ENCODE data around the gene CTCFL. TPM values are rescaled to one million over a fixed set of nuclear protein-coding genes. Genes with fewer than 3 reads are reported as not detected.

CTCFL gene
- total and polyA plus RNA-seq, 2 donors (not counting 3 experiments of a cell fraction or from before 2014, with no cell fraction given), result not detected

GRCh38 chr20:57527728-57528127 lies 2.8 kb upstream of the CTCFL start:
- no peak overlapping the region for H2AFZ ChIP-seq (ENCODE audit: low read depth, low read length)
- no peaks in the 10 kb centered on the region for H3K9me1 ChIP-seq (replicated peaks; ENCODE audit: control insufficient read depth, extremely low read depth, insufficient read depth, low read length)
- intact Hi-C loops (cut with micrococcal nuclease) (no loop called here), dilution Hi-C loops (cut with MboI; ENCODE audit: extremely low pct_ligation_motif_present, low sequenced_read_pairs) (no loop called here)
- H3K4me3 ChIP-seq (replicated peaks in 1 of 3; ENCODE audit: insufficient read depth in 1 of 3, low read depth in 1 of 3, low read length in 3 of 3), result no peak overlapping the region
- ChIA-PET CTCF (interaction anchor here (0.5 to 1.2 kb wide), 3 partner anchors 13 to 68 kb away, joined by 3 read pairs; no protein-coding TSS in a partner anchor), POLR2A (no interaction called here)
- no peaks in the 10 kb centered on the region for H3K4me1 ChIP-seq (ENCODE audit: control insufficient read depth, extremely low read depth, insufficient read depth, low read length)
- H3K9me3 ChIP-seq (replicated peaks; ENCODE audit: control insufficient read depth, insufficient read depth, low read length), result no peaks in the 10 kb centered on the region
- no peak for FAIRE-seq
- DNase-seq (ENCODE audit: low read depth, low spot score), result no peak
- no peaks in the 10 kb centered on the region for H3K36me3 ChIP-seq (ENCODE audit: control insufficient read depth in 2 of 2, extremely low read depth in 1 of 2, insufficient read depth in 2 of 2, low read length in 2 of 2)
- no TSS peak for BruUV-seq (replicated peaks)
- H3K27ac ChIP-seq (ENCODE audit: insufficient read depth, low read depth, low read length), result no peak overlapping the region
- H3K9ac ChIP-seq (replicated peaks; ENCODE audit: extremely low read depth, insufficient read depth, low read length), result no peak overlapping the region
- H3K4me2 ChIP-seq (ENCODE audit: insufficient read depth, low read length), result no peak overlapping the region
- no peaks in the 10 kb centered on the region for H3K27me3 ChIP-seq (ENCODE audit: control insufficient read depth in 2 of 2, insufficient read depth in 2 of 2, low read length in 2 of 2)
- H4K20me1 ChIP-seq (replicated peaks; ENCODE audit: control insufficient read depth, extremely low read depth, insufficient read depth, low read length), result no peaks in the 10 kb centered on the region
- no peak for TF ChIP-seq JUN (IDR thresholded peaks at IDR 0.05; ENCODE audit: borderline replicate concordance, insufficient read depth, insufficient read length, low read depth)
- TF ChIP-seq GATA2 (IDR thresholded peaks at IDR 0.05; ENCODE audit: insufficient read depth, insufficient read length, low read depth, low read length), result no peak
- TF ChIP-seq CTCF (IDR thresholded peaks at IDR 0.05; ENCODE audit: extremely low read depth in 1 of 2, insufficient read depth in 1 of 2, low read depth in 1 of 2, low read length in 2 of 2), result no peak
- no peak for TF ChIP-seq EZH2 (IDR thresholded peaks at IDR 0.05; ENCODE audit: borderline replicate concordance, low read depth, low read length, severe bottlenecking)
- TF ChIP-seq MAX (IDR thresholded peaks at IDR 0.05; ENCODE audit: insufficient read depth, insufficient read length), result no peak
- TF ChIP-seq MYC (IDR thresholded peaks at IDR 0.05; ENCODE audit: low read depth, low read length), result no peak
- no peak for TF ChIP-seq POLR2A (IDR thresholded peaks at IDR 0.05; ENCODE audit: low read depth, low read length)
- no peak for TF ChIP-seq POLR2AphosphoS5 (IDR thresholded peaks at IDR 0.05; ENCODE audit: insufficient read depth, low read depth, low read length)
- no peak for TF ChIP-seq FOS (IDR thresholded peaks at IDR 0.05; ENCODE audit: borderline replicate concordance, insufficient read depth, low read length)
- no peaks in the 10 kb centered on the region for H3K79me2 ChIP-seq (ENCODE audit: control insufficient read depth, insufficient read depth, low read length)

All from endothelial cell of umbilical vein (primary cell).